PC-3 (cell line): Measurements from ENCODE around the gene GCHFR. TPM values are rescaled to one million over a fixed set of nuclear protein-coding genes. Genes with fewer than 3 reads are reported as not detected.

Experiments
- ATAC-seq: fragments of 200-7000 bp; cut with Tn5 transposase; 2 replicates; pipeline ENCODE4 v1.9.1; 2020; ENCODE audit warnings: mild to moderate bottlenecking, moderate library complexity
- BruUV-seq: library from RNA; stranded (reverse); fragments of 400-500 nt; replicated peaks from 2 replicates; lab custom pipeline; 2021; lab: Mats Ljungman, UMichigan
- CTCF ChIA-PET: fragments of 300-600 bp; sonication (Branson Sonifier 250); formaldehyde crosslinking; loops from one replicate; lab custom pipeline; 2022; ENCODE audit warnings: antibody characterized with exemption; lab: Charles Lee
- POLR2A ChIA-PET: fragments of 300-600 bp; sonication (Branson Sonifier 250); formaldehyde crosslinking; loops from one replicate; lab custom pipeline; 2022; ENCODE audit warnings: antibody characterized with exemption; ENCODE audit not compliant: unreplicated experiment; lab: Charles Lee
- DNase-seq: peaks from one replicate; pipeline ENCODE4 v3.0.0-alpha.2; 2015
- H2AFZ ChIP-seq: fragments of 300-600 bp; sonication (generic); 2 replicates; pipeline ENCODE4 v1.6.0; 2016; ENCODE audit warnings: antibody characterized with exemption, low read length
- H3F3A ChIP-seq: fragments of 300-600 bp; sonication (generic); one replicate; pipeline ENCODE4 v1.6.0; 2017; ENCODE audit warnings: antibody characterized with exemption, low read length, control low read depth, mild to moderate bottlenecking; ENCODE audit not compliant: unreplicated experiment
- H3K27ac ChIP-seq: fragments of 300-600 bp; sonication (generic); 2 replicates; pipeline ENCODE4 v1.5.1; 2016; ENCODE audit warnings: mild to moderate bottlenecking, low read length
- H3K27me3 ChIP-seq: fragments of 300-600 bp; sonication (generic); 2 replicates; pipeline ENCODE4 v1.6.1; 2016; ENCODE audit warnings: low read length, mixed read lengths
- H3K36me3 ChIP-seq: fragments of 300-600 bp; sonication (generic); 2 replicates; pipeline ENCODE4 v1.6.1; 2016; ENCODE audit warnings: low read depth, mixed run types, low read length, mixed read lengths
- H3K4me1 ChIP-seq: fragments of 300-600 bp; sonication (generic); 2 replicates; pipeline ENCODE4 v1.5.1; 2016; ENCODE audit warnings: low read length; ENCODE audit not compliant: insufficient read depth
- H3K4me2 ChIP-seq: fragments of 300-600 bp; sonication (generic); 2 replicates; pipeline ENCODE4 v1.6.0; 2016; ENCODE audit warnings: low read length
- H3K4me3 ChIP-seq: fragments of 300-600 bp; sonication (generic); 2 replicates; pipeline ENCODE4 v1.5.1; 2016; ENCODE audit warnings: mild to moderate bottlenecking, low read length, mixed read lengths
- H3K79me2 ChIP-seq: fragments of 300-600 bp; sonication (generic); 2 replicates; pipeline ENCODE4 v1.6.1; 2017; ENCODE audit warnings: low read length, mixed read lengths
- H3K9ac ChIP-seq: fragments of 300-600 bp; sonication (generic); 2 replicates; pipeline ENCODE4 v1.6.0; 2016; ENCODE audit warnings: mild to moderate bottlenecking, low read length
- H3K9me2 ChIP-seq: fragments of 300-600 bp; sonication (generic); replicated peaks from 2 replicates; pipeline ENCODE4 v1.6.1; 2016; ENCODE audit warnings: mixed run types, low read length, mixed read lengths
- H3K9me3 ChIP-seq: fragments of 300-600 bp; sonication (generic); 2 replicates; pipeline ENCODE4 v1.6.1; 2016; ENCODE audit warnings: low read length, mixed read lengths
- H4K20me1 ChIP-seq: fragments of 300-600 bp; sonication (generic); 2 replicates; pipeline ENCODE4 v1.6.1; 2016; ENCODE audit warnings: low read length, mixed read lengths
- EZH2 ChIP-seq: fragments of 300-600 bp; sonication (generic); IDR thresholded peaks from one replicate; pipeline ENCODE4 v1.6.1; 2017; ENCODE audit warnings: antibody characterized with exemption, mild to moderate bottlenecking, low read length; ENCODE audit not compliant: unreplicated experiment
- EZH2phosphoT487 ChIP-seq: fragments of 300-600 bp; sonication (generic); IDR thresholded peaks from 2 replicates; pipeline ENCODE4 v1.6.1; 2018; ENCODE audit warnings: mild to moderate bottlenecking, antibody characterized with exemption, low read length, borderline replicate concordance
- intact Hi-C: fragments of 100-400 bp; cut with micrococcal nuclease; formaldehyde crosslinking; loops from 2 replicates; pipeline ENCODE4 v1.9.0; 2023
- total RNA-seq: library from RNA; depleted of rRNA; stranded (reverse); fragments of >200 nt; gene quantifications from 2 replicates; pipeline ENCODE4 v1.2.3, GENCODE V29; 2014
- TF ChIP-seq, protein P1 (sequence below): fragments of 300-600 bp; sonication (generic); conservative IDR thresholded peaks from 2 replicates; pipeline ENCODE4 v1.5.1; 2017; ENCODE audit warnings: antibody characterized with exemption, low read depth, mild to moderate bottlenecking, low read length

GCHFR gene
- total RNA-seq, 1 experiment from 2014 or later, result 58.9 TPM

- H3K9me2 ChIP-seq, result no peaks in the 10 kb centered on the region
- no peaks in the 10 kb centered on the region for H3K9me3 ChIP-seq
- H3F3A ChIP-seq, result peaks cover 12% of the 10 kb centered on the region
- no peaks in the 10 kb centered on the region for H3K27me3 ChIP-seq
- peaks cover 58% of the 10 kb centered on the region for H3K4me1 ChIP-seq
- no TSS peak for BruUV-seq
- H3K36me3 ChIP-seq, result no peaks in the 10 kb centered on the region
- no peak overlapping the region for H2AFZ ChIP-seq
- no peak for DNase-seq
- peak overlapping the region; percentile 61 for H3K9ac ChIP-seq
- intact Hi-C loops, result loop anchor here (1.0 to 5.0 kb wide), 3 partner anchors 69 to 196 kb away; partner anchors contain the start of genes KNL1 and VPS18
- no peaks in the 10 kb centered on the region for H4K20me1 ChIP-seq
- TF ChIP-seq, protein P1, sequence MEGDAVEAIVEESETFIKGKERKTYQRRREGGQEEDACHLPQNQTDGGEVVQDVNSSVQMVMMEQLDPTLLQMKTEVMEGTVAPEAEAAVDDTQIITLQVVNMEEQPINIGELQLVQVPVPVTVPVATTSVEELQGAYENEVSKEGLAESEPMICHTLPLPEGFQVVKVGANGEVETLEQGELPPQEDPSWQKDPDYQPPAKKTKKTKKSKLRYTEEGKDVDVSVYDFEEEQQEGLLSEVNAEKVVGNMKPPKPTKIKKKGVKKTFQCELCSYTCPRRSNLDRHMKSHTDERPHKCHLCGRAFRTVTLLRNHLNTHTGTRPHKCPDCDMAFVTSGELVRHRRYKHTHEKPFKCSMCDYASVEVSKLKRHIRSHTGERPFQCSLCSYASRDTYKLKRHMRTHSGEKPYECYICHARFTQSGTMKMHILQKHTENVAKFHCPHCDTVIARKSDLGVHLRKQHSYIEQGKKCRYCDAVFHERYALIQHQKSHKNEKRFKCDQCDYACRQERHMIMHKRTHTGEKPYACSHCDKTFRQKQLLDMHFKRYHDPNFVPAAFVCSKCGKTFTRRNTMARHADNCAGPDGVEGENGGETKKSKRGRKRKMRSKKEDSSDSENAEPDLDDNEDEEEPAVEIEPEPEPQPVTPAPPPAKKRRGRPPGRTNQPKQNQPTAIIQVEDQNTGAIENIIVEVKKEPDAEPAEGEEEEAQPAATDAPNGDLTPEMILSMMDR, result no peak
- TF ChIP-seq EZH2phosphoT487 (no peak), EZH2 (no peak)
- ATAC-seq, result peak; percentile 8
- H3K27ac ChIP-seq, result peak overlapping the region; percentile 94
- H3K79me2 ChIP-seq, result peaks cover 67% of the 10 kb centered on the region
- CTCF ChIA-PET, result interaction anchor here (0.8 to 1.4 kb wide), 4 partner anchors 56 to 104 kb away, joined by 3 to 7 read pairs (median 4); partner anchors contain the start of gene SPINT1
- POLR2A ChIA-PET, result interaction anchor here (0.6 kb wide), 2 partner anchors 38 to 60 kb away, joined by 3 to 5 read pairs; no protein-coding TSS in a partner anchor
- H3K4me2 ChIP-seq, result peak overlapping the region; percentile 72
- peak overlapping the region; percentile 29 for H3K4me3 ChIP-seq
Measured at GRCh38 chr15:40787991-40788390, 24.1 kb downstream of the GCHFR start.

DNA sequence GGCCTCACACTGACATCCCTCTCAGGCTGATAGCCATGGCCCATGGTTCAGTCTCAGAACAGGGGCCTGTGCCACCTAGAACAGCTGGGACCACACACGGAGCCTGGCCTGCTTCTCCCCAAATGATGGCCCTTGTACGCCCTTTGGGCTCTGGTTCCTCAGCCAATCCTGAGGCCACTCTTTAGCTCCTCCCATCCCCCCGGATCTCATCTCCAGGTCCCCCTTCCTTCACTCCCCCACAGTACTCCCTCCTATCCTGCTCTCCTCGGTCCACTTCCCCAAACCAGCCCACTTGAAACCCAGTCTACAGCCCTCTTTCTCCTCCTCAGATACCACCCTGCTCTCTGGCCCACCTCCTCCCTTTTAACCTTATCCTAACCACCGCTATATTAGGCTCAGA, 25.3 kb downstream of the GCHFR start:
- ATAC-seq (no peak), DNase-seq (no peak)
- Histone ChIP-seq H3K9ac (no peak overlapping the region), H3K79me2 (peaks cover 58% of the 10 kb centered on the region), H3K9me2 (no peaks in the 10 kb centered on the region), H3F3A (peaks cover 12% of the 10 kb centered on the region), H3K27ac (peak overlapping the region; percentile 94), H3K9me3 (no peaks in the 10 kb centered on the region), H3K27me3 (no peaks in the 10 kb centered on the region), H3K4me3 (no peak overlapping the region), H2AFZ (no peak overlapping the region), H3K4me1 (peaks cover 68% of the 10 kb centered on the region), H4K20me1 (no peaks in the 10 kb centered on the region), H3K4me2 (no peak overlapping the region), H3K36me3 (no peaks in the 10 kb centered on the region)
- POLR2A ChIA-PET, result no interaction called here
- intact Hi-C loops, result loop anchor here (5.0 kb wide), 2 partner anchors 103 to 197 kb away; partner anchors contain the start of genes KNL1 and VPS18
- TF ChIP-seq EZH2 (no peak), EZH2phosphoT487 (no peak)
- TF ChIP-seq, protein P1, result no peak
- CTCF ChIA-PET, result no interaction called here
- no TSS peak for BruUV-seq

- Histone ChIP-seq H3K27ac (no peak overlapping the region), H3K36me3 (no peaks in the 10 kb centered on the region), H2AFZ (no peak overlapping the region), H3F3A (peaks cover 12% of the 10 kb centered on the region), H3K9me2 (no peaks in the 10 kb centered on the region), H3K9me3 (no peaks in the 10 kb centered on the region), H3K4me3 (no peak overlapping the region), H3K4me1 (peaks cover 70% of the 10 kb centered on the region), H3K79me2 (peaks cover 52% of the 10 kb centered on the region), H3K4me2 (no peak overlapping the region), H4K20me1 (no peaks in the 10 kb centered on the region), H3K27me3 (no peaks in the 10 kb centered on the region), H3K9ac (no peak overlapping the region)
- POLR2A ChIA-PET, result interaction anchor here (0.6 kb wide), 1 partner anchor 105 kb away, joined by 3 read pairs; no protein-coding TSS in a partner anchor
- ATAC-seq (no peak), DNase-seq (no peak)
- BruUV-seq, result no TSS peak
- CTCF ChIA-PET, result interaction anchor here (0.6 to 1.2 kb wide), 2 partner anchors 45 to 69 kb away, joined by 3 to 8 read pairs; no protein-coding TSS in a partner anchor
- TF ChIP-seq EZH2phosphoT487 (no peak), EZH2 (no peak)
- TF ChIP-seq, protein P1, result no peak
- intact Hi-C loops, result loop anchor here (5.0 kb wide), 2 partner anchors 102 to 198 kb away; partner anchors contain the start of genes KNL1 and VPS18
Measured at GRCh38 chr15:40789999-40790398, 26.1 kb downstream of the GCHFR start.
